ENCODE results near the gene CFAP298. TPM values are rescaled to one million over a fixed set of nuclear protein-coding genes. Genes with fewer than 3 reads are reported as not detected.

The CFAP298 gene
- polyA plus RNA-seq, 3 donors, result 18.7 to 28.7 (median 26.5) TPM

- peaks cover 0 to 2% of the 10 kb centered on the region in 2 donors for H3K36me3 ChIP-seq (replicated peaks in 1 of 2; ENCODE audit: control insufficient read depth in 1 of 2, insufficient read depth in 2 of 2, low read length in 2 of 2)
- no peak overlapping the region for H3K4me3 Mint-ChIP-seq
- no peaks in the 10 kb centered on the region for H3K4me1 ChIP-seq (ENCODE audit: control insufficient read depth in 1 of 2, insufficient read depth in 2 of 2, low read length in 2 of 2)
- H3K27me3 ChIP-seq (ENCODE audit: control insufficient read depth in 2 of 2, insufficient read depth in 2 of 2, low read length in 2 of 2), result no peaks in the 10 kb centered on the region
- 98% methylated on average over 7 of the region's 10 CpGs for WGBS (ENCODE audit: insufficient coverage)
- no peak overlapping the region for H3K9ac ChIP-seq (ENCODE audit: insufficient read depth, low read length, poor library complexity, severe bottlenecking)
- H2AFZ ChIP-seq (ENCODE audit: insufficient read depth, low read depth, low read length, poor library complexity, severe bottlenecking), result no peak overlapping the region
- no peaks in the 10 kb centered on the region for H3K27me3 Mint-ChIP-seq (ENCODE audit: low read depth in 3 of 3)
- H3K4me2 ChIP-seq (replicated peaks; ENCODE audit: extremely low read depth, low read length, poor library complexity, severe bottlenecking), result no peak overlapping the region
- no peak for TF ChIP-seq CTCF (IDR thresholded peaks at IDR 0.05)
- H3K27ac Mint-ChIP-seq, result no peak overlapping the region
- H3K4me1 Mint-ChIP-seq, result no peaks in the 10 kb centered on the region
- no peaks in the 10 kb centered on the region for H4K20me1 ChIP-seq (ENCODE audit: insufficient read depth, low read length)
- no peak overlapping the region for H3K4me3 ChIP-seq (replicated peaks in 1 of 3; ENCODE audit: low read depth in 2 of 3, low read length in 3 of 3)
- no peaks in the 10 kb centered on the region for H3K9me3 Mint-ChIP-seq
- no peak for DNase-seq
- no peak overlapping the region for H3K27ac ChIP-seq (ENCODE audit: low read depth in 1 of 2, low read length in 2 of 2)
- no peaks in the 10 kb centered on the region for H3K79me2 ChIP-seq (ENCODE audit: insufficient read depth, low read length)
- H3K36me3 Mint-ChIP-seq, result peaks cover 0 to 11% of the 10 kb centered on the region in 2 donors
- H3K9me3 ChIP-seq (replicated peaks in 1 of 2; ENCODE audit: control insufficient read depth in 1 of 2, insufficient read depth in 1 of 2, low read length in 2 of 2), result no peaks in the 10 kb centered on the region
- intact Hi-C loops (cut with micrococcal nuclease), result no loop called here
Observed at GRCh38 chr21:32592929-32593502, 19.2 kb downstream of the CFAP298 start.

GRCh38 chr21:32590130-32590529 is 22.0 kb downstream of the CFAP298 start:
- Mint-ChIP-seq H3K4me1 (no peaks in the 10 kb centered on the region), H3K4me3 (no peak overlapping the region), H3K27ac (peak overlapping the region in 1 of 7 donors; percentile 32), H3K27me3 (ENCODE audit: low read depth in 3 of 3) (no peaks in the 10 kb centered on the region), H3K36me3 (no peaks in the 10 kb centered on the region), H3K9me3 (no peaks in the 10 kb centered on the region)
- no peaks in the 10 kb centered on the region for H3K36me3 ChIP-seq (replicated peaks in 1 of 2; ENCODE audit: control insufficient read depth in 1 of 2, insufficient read depth in 2 of 2, low read length in 2 of 2)
- WGBS (ENCODE audit: insufficient coverage), result 82% methylated on average over 3 of the region's 4 CpGs
- H3K4me2 ChIP-seq (replicated peaks; ENCODE audit: extremely low read depth, low read length, poor library complexity, severe bottlenecking), result no peak overlapping the region
- intact Hi-C loops (cut with micrococcal nuclease), result no loop called here
- no peak overlapping the region for H3K4me3 ChIP-seq (replicated peaks in 1 of 3; ENCODE audit: low read depth in 2 of 3, low read length in 3 of 3)
- no peak for TF ChIP-seq CTCF (IDR thresholded peaks at IDR 0.05)
- no peak overlapping the region for H3K27ac ChIP-seq (ENCODE audit: low read depth in 1 of 2, low read length in 2 of 2)
- H4K20me1 ChIP-seq (ENCODE audit: insufficient read depth, low read length), result no peaks in the 10 kb centered on the region
- no peaks in the 10 kb centered on the region for H3K4me1 ChIP-seq (ENCODE audit: control insufficient read depth in 1 of 2, insufficient read depth in 2 of 2, low read length in 2 of 2)
- no peak overlapping the region for H3K9ac ChIP-seq (ENCODE audit: insufficient read depth, low read length, poor library complexity, severe bottlenecking)
- no peaks in the 10 kb centered on the region for H3K9me3 ChIP-seq (replicated peaks in 1 of 2; ENCODE audit: control insufficient read depth in 1 of 2, insufficient read depth in 1 of 2, low read length in 2 of 2)
- H2AFZ ChIP-seq (ENCODE audit: insufficient read depth, low read depth, low read length, poor library complexity, severe bottlenecking), result no peak overlapping the region
- DNase-seq, result no peak
- H3K79me2 ChIP-seq (ENCODE audit: insufficient read depth, low read length), result no peaks in the 10 kb centered on the region
- no peaks in the 10 kb centered on the region for H3K27me3 ChIP-seq (ENCODE audit: control insufficient read depth in 2 of 2, insufficient read depth in 2 of 2, low read length in 2 of 2)

Measured in CD14-positive monocyte (primary cell).